Epidermal melanocyte (primary cell): ENCODE measurements around the gene RIMBP2.

Source experiments
- DNase-seq: peaks from one replicate; pipeline ENCODE4 v3.0.0; 2011; ENCODE audit warnings: low spot score; ENCODE audit not compliant: insufficient read length

RIMBP2 gene

DNA sequence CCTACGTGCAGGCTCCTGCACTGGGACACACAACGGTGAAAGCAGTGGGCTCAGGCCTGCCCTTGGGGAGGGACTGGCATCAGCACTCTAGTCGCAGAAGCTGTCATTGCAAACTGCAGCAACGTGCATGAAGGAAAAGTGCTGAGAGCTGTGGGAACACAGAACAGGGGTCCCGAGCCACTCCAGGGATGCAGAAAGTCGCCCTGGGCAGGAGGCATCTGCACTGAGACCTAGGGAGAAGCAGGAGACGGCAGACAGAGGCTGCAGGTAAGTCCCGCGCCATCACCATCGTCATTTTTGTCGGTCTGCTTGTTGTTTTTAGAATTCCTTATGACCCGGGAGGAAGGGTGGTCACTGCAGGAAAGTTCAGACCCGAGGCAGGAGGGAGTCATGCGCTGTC is 21.6 kb upstream of the RIMBP2 start:
- DNase-seq, result no peak

DNA sequence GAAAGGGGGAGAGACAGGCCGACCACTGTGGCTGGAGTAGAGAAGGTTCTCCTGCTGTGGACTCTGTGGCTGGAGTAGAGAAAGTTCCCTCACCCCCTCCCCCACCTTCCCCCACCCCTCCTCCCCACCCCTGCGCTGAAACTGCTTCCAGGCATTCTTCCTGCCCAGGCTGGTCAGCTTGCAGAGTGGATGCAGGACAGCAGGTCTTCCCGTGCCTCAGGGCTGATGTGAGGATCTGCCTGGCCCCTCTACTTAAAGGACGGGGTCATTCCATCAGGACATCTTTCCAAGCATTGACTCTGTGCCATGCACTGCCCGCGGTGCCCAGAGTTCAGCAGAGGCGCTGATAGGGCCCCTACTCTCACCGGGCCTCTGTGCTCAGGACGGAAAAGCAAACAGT is 13.2 kb upstream of the RIMBP2 start:
- no peak for DNase-seq

GRCh38 chr12:130728158-130729058 is 12.3 kb upstream of the RIMBP2 start:
- DNase-seq, result no peak

- no peak for DNase-seq
Measured at GRCh38 chr12:130719263-130719859, 3.3 kb upstream of the RIMBP2 start.

- DNase-seq, result no peak
Measured at GRCh38 chr12:130717752-130718151, 1.7 kb upstream of the RIMBP2 start.

DNA sequence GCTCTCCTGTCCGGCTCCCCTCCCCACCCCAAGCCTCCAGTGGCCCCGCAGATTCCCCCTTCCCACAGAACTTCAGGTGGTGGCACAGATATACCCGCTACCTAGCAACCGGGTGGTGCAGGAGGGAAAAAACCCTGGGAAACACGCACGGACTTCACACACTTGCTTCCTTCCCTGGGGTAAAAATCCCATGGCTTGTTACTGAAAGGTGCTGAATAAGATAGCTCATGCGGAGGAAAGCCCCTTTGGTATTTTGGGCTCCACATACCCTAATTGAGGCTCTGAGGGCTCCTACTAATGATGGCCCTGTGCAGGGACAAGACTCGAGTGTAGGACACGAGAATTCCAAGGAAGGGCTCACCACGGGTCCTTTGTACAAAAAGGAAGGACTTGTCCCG is 869 bp upstream of the RIMBP2 start:
- DNase-seq, result no peak

DNA sequence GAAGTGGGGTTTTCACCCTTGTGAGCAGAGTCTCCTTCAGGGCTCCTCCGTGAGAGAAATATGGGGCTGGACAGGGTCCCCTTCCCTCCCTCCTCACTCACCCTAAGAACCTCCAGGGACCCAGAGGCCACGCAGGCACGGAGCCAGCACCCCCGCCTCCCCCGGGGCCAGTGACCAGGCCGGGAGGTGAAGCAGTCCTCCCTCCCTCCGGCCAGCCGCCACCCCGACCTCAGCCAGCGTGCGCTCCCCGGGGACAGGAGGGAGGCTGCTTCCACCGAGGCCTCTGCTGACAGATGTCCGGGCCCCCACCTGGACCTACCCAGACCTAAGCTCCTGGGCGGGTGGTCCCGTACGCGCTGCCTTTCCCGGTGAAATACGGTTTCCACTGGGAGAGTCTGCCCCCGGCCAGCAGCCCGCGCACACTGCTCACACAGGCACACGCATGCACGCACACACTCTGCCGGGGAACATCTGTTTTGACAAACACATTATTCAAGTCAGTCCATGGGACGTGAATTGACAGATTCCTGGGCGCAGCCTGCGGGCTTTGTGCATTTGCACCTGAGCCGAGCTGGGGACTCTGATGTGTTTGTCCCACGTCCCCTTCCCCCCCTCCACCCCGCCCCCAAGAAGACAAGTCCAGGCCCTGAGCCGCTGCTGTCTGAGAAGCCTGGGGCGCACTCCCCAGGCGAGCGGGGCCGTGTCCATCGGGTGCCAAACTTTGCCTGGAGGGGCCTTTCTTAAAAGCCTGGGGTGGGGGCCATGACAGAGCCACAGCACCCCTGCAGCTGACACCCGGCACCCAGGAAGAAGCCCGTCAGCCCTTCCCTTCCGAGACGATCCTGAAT is 725 bp downstream of the RIMBP2 start:
- no peak for DNase-seq

DNA sequence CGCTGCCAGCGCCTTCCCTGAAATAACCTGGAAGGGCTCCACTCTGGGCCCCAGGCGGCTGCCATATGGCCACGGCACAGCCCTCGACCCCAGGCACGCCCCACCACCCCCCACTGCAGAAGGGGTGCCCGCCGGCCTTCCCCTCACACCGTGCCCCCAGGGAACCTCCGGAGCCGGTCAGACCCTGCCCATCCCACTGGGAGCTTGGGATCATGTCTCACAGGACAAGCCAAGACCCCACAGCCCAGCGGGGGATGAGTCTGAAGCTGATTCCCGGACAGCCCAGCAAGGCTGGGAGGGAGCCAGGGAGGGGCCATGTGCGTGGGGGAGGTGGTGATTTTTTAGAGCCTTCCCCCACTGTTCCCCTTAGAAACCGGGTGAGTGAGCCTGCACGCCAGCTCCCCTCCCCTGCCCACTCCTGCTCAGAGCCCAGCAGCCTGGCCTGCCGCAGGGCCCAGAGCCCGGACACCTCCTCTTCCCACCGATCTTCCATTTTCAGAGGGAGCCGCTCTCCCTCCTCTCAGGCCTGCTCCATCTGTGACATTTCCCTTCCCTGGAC is 1.4 kb downstream of the RIMBP2 start:
- DNase-seq, result no peak

- DNase-seq, result no peak
Measured at GRCh38 chr12:130714091-130714590, 2.0 kb downstream of the RIMBP2 start.

- DNase-seq, result no peak
Measured at GRCh38 chr12:130713581-130713991, 2.5 kb downstream of the RIMBP2 start.

DNA sequence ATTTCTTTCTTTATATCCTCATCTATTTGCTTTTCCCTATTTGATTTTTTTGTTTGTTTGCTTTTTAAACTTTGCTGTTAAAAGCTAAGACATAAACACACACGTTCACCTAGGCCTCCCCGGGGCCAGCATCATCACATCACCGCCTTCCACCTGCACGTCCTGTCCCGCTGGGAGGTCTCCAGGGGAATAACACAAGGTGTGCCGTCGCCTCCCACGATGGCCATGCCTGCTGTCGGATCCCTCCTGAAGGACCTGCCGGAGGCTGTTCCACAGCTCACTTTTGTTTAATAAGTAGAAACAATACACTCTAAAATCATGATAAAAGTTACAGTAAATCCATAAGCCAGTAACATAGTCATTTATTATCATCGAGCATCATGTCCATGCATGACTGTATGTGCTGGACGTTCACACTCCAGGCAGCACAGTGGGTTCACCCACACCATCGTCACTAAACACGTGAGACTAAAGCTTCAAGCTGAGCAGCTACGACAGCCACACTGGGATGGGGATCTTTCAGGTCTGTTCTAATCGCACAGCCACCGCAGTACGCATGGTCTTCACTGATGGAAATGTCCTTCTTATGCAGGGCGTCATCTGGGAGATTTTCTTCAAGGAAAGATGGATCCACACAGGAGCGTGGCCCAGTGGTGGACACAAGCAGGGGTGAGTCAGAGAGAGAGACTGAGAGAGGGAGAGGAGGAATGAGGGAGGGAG is 3.6 kb downstream of the RIMBP2 start:
- DNase-seq, result no peak

- no peak for DNase-seq
Measured at GRCh38 chr12:130711756-130712155, 4.3 kb downstream of the RIMBP2 start.

DNA sequence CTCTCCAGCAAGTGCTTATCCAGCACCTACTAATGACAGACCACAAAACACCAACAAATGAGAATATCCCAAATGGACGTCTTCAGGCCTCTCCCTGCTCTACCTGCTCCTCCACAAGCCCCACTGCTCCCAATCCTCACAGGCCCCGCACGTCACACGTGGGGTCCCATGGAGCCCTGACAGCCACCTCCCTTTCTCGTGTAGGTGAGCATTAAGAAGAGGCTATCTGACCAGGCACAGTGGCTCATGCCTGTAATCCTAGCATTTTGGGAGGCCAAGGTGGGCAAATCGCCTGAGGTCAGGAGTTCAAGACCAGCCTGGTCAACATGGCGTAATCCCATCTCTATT is 5.4 kb downstream of the RIMBP2 start:
- no peak for DNase-seq

DNA sequence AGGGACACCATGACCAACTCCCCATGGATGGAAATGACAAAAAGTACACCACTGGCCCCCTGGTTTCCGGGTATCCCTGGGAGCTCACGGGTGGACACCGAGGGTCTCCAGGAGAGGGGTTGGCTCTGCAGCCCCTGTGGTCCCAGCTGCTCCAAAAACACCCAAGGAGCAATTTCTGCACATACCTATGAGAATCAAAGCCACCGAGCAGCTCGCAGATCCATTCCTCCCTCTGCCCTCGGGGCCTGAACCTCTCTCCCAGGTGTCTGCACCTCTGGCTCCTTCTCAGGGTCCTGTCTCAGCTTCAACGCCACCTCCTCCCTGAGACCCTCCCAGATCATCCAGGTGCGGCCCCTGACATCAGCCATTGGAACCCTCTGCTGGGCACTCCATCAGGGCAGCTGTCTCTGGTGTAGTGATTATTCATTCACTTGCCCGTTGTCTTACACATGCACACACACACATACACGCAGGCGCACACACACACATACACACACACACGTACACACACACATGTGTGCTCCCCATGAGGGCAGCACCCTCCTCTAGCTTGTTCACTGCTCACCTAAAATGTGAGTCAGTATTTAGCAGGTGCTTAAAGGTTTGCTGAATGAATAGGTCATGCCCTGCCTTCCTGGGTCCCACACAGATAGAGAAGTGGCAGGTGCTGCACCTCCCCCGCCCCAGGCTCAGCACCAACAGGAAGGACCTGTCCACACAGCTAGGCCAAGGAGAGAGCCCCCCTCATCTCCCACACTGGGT is 5.9 kb downstream of the RIMBP2 start:
- no peak for DNase-seq

- DNase-seq, result no peak
Measured at GRCh38 chr12:130709151-130709970, 6.7 kb downstream of the RIMBP2 start.

DNA sequence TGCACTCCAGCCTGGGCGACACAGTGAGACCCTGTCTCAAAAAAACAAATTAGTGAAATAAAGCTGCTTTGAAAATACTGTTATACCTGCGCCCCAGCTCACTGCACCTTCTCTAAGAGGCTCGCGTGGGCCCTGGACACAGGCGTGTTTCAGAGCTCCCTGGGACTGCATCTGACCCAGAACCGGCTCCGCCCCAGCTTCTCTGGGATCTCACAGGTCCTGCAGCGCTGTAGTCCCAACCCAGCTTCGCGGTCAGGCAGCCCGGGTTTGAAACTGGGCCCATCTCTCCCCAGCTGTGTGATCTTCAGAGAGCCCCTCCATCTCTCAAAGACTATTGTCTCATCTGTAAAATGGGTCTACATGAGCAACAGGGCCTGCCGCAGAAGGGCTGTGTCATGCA is 7.5 kb downstream of the RIMBP2 start:
- DNase-seq, result no peak

DNA sequence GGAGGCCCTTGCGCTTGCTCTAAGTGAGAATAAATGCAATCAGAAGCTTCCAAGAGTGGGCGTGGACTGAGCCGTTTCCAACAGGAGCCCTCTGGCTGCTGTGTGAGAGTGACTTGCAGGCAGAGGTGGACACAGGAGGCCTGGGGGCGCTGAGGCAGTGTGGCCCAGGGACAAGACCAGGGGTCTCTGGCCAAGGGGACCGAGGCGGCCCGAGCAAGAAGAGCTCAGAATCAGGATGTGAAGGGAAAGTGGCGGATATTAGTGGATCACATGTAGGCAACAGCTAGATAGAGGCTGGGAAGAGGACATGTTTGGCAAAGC is 8.6 kb downstream of the RIMBP2 start:
- no peak for DNase-seq

DNA sequence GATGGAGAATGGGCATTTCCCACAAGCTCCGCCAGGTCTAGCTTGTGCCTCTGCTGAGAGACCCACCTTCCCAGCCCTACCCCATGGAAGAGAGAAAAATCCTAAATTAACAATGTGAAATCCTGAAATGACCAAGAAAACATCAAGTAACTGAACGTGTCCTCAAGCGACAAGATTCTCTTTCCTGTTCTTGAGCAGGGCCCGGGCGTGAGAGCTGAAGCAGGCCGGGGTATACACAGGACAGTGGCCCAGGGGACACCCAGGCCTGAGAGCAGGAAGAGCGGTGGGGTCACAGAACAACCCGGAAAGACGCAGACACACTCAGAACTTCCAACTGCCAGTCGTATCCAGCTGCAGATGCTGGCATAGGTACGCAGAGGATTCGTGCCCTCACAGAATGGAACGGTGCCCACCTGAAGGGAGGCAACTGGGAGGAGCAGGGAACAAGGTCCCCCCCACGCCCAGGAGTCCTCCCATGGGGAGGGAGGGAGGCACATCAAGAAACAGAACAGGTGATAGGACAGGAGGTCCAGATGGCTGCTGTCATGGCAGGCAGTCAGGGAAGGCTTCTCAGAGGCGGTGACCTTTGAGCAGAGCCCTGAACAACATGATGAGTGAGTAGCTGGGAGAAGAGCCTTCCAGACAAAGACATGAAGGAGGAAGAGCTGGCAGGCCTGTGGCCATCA is 9.1 kb downstream of the RIMBP2 start:
- DNase-seq, result no peak

DNA sequence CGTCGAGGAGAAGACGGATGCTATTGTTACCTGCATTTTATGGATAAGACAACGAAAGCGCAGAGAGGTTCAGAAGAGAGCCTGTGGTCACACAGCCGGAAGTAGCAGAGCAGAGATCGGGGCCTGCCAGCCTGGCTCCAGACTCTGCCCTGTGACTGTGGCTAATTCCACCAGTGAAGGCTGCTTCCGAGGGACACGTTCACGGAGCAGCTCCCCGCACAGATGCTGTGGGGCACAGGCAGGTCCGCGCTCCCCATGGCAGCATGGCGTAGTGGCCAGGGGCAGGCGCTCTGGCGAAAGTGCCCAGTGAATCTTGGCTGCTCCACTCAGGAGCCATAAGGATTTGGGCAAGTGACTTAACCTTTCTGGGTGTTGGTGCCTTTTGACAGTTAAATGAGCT is 9.8 kb downstream of the RIMBP2 start:
- no peak for DNase-seq
